HEK293 (cell line): Measurements from ENCODE around the gene TANGO6.

Experiments used
- CTCF ChIA-PET: fragments of 350-600 bp; formaldehyde crosslinking; extraction: SDS; loops from one replicate; lab custom pipeline; 2021; ENCODE audit warnings: antibody characterized with exemption; lab: Yijun Ruan, JAX
- POLR2A ChIA-PET: fragments of 300-600 bp; formaldehyde crosslinking; extraction: SDS; loops from one replicate; lab custom pipeline; 2020; ENCODE audit warnings: antibody characterized with exemption, inconsistent platforms; lab: Yijun Ruan, JAX
- H3K27ac ChIP-seq: fragments of 200-500 bp; sonication (Bioruptor generic); 2 replicates; pipeline ENCODE4 v1.5.1; 2014; ENCODE audit warnings: low read depth, low read length, control low read depth, inconsistent platforms; ENCODE audit errors: extremely low read depth
- H3K36me3 ChIP-seq, 2 experiments: fragments of 200-500 bp in 1 of 2; sonication (Bioruptor generic) in 1 of 2; 1 replicate in 1 of 2; 2 replicates in 1 of 2; pipeline ENCODE4 v1.5.1; 2014 to 2017; ENCODE audit warnings: inconsistent platforms in 2 of 2, low read length in 2 of 2; ENCODE audit not compliant: control insufficient read depth in 2 of 2, insufficient read depth in 1 of 2
- H3K4me1 ChIP-seq: fragments of 200-500 bp; sonication (Bioruptor generic); 2 replicates; pipeline ENCODE4 v1.5.1; 2014; ENCODE audit warnings: mild to moderate bottlenecking, low read length, inconsistent platforms; ENCODE audit not compliant: control insufficient read depth, insufficient read depth
- H3K4me3 ChIP-seq: 2 replicates; pipeline ENCODE4 v1.5.1; 2011; ENCODE audit warnings: low read depth, mild to moderate bottlenecking, control low read depth, low read length, moderate library complexity
- H3K9me3 ChIP-seq: fragments of 200-500 bp; sonication (Bioruptor generic); 2 replicates; pipeline ENCODE4 v1.5.1; 2014; ENCODE audit warnings: low read depth, low read length, inconsistent platforms; ENCODE audit not compliant: control insufficient read depth, insufficient read depth
- BCL11A ChIP-seq: fragments of 450-650 bp; formaldehyde crosslinking; IDR thresholded peaks from 2 replicates; pipeline ENCODE4 v1.5.1; 2016; ENCODE audit warnings: low read depth, missing biosample characterization, missing genetic modification characterization
- BCL6B ChIP-seq: fragments of 450-650 bp; formaldehyde crosslinking; IDR thresholded peaks from 2 replicates; pipeline ENCODE4 v1.5.1; 2017; ENCODE audit warnings: missing biosample characterization, missing genetic modification characterization
- ELK4 ChIP-seq: IDR thresholded peaks from 2 replicates; pipeline ENCODE4 v1.6.1; 2011; ENCODE audit warnings: mild to moderate bottlenecking, low read depth, low read length, borderline replicate concordance
- GLIS1 ChIP-seq: fragments of 450-650 bp; formaldehyde crosslinking; IDR thresholded peaks from 2 replicates; pipeline ENCODE4 v1.5.1; 2016; ENCODE audit warnings: missing biosample characterization, missing genetic modification characterization
- MZF1 ChIP-seq: fragments of 450-650 bp; formaldehyde crosslinking; IDR thresholded peaks from 2 replicates; pipeline ENCODE4 v1.5.1; 2017; ENCODE audit warnings: missing biosample characterization, missing genetic modification characterization, borderline replicate concordance
- PBX3 ChIP-seq: sonication (generic); formaldehyde crosslinking; IDR thresholded peaks from 2 replicates; pipeline ENCODE4 v1.8.1; 2022; ENCODE audit warnings: mild to moderate bottlenecking, moderate library complexity, missing genetic modification reagents
- SP7 ChIP-seq: fragments of 450-650 bp; formaldehyde crosslinking; IDR thresholded peaks from 2 replicates; pipeline ENCODE4 v1.5.1; 2016; ENCODE audit warnings: missing biosample characterization, missing genetic modification characterization
- TCF7L2 ChIP-seq: IDR thresholded peaks from 2 replicates; pipeline ENCODE4 v1.6.1; 2011; ENCODE audit warnings: low read depth, mild to moderate bottlenecking, inconsistent platforms, low read length, moderate library complexity, borderline replicate concordance
- ZBTB10 ChIP-seq: fragments of 450-650 bp; formaldehyde crosslinking; IDR thresholded peaks from 2 replicates; pipeline ENCODE4 v1.5.1; 2016; ENCODE audit warnings: missing biosample characterization, missing genetic modification characterization
- ZFP37 ChIP-seq: fragments of 450-650 bp; formaldehyde crosslinking; IDR thresholded peaks from 2 replicates; pipeline ENCODE4 v1.5.1; 2016; ENCODE audit warnings: missing biosample characterization, missing genetic modification characterization
- ZIC2 ChIP-seq: fragments of 450-650 bp; formaldehyde crosslinking; IDR thresholded peaks from 2 replicates; pipeline ENCODE4 v1.5.1; 2016; ENCODE audit warnings: missing biosample characterization, missing genetic modification characterization
- ZNF112 ChIP-seq: fragments of 450-650 bp; formaldehyde crosslinking; IDR thresholded peaks from 2 replicates; pipeline ENCODE4 v1.5.0; 2017; ENCODE audit warnings: missing biosample characterization, missing genetic modification characterization
- ZNF214 ChIP-seq: fragments of 450-650 bp; formaldehyde crosslinking; IDR thresholded peaks from 2 replicates; pipeline ENCODE4 v1.5.1; 2017; ENCODE audit warnings: missing biosample characterization, mild to moderate bottlenecking, missing genetic modification characterization, borderline replicate concordance
- ZNF248 ChIP-seq: fragments of 450-650 bp; formaldehyde crosslinking; IDR thresholded peaks from 2 replicates; pipeline ENCODE4 v1.5.1; 2017; ENCODE audit warnings: missing biosample characterization, missing genetic modification characterization
- ZNF280D ChIP-seq: fragments of 450-650 bp; formaldehyde crosslinking; IDR thresholded peaks from 2 replicates; pipeline ENCODE4 v1.5.1; 2016; ENCODE audit warnings: missing biosample characterization, missing genetic modification characterization
- ZNF558 ChIP-seq: fragments of 450-650 bp; formaldehyde crosslinking; IDR thresholded peaks from 2 replicates; pipeline ENCODE4 v1.5.1; 2016; ENCODE audit warnings: missing biosample characterization, missing genetic modification characterization
- ZNF600 ChIP-seq: fragments of 450-650 bp; formaldehyde crosslinking; IDR thresholded peaks from 2 replicates; pipeline ENCODE4 v1.5.1; 2016; ENCODE audit warnings: missing biosample characterization, missing genetic modification characterization
- ZNF629 ChIP-seq: fragments of 450-650 bp; formaldehyde crosslinking; IDR thresholded peaks from 2 replicates; pipeline ENCODE4 v1.5.1; 2017; ENCODE audit warnings: missing biosample characterization, missing genetic modification characterization
- ZNF677 ChIP-seq: fragments of 450-650 bp; IDR thresholded peaks from 2 replicates; pipeline ENCODE4 v1.5.0; 2018; ENCODE audit warnings: missing biosample characterization, mild to moderate bottlenecking, missing genetic modification characterization, moderate library complexity
- ZNF707 ChIP-seq: fragments of 450-650 bp; formaldehyde crosslinking; IDR thresholded peaks from 2 replicates; pipeline ENCODE4 v1.5.1; 2016; ENCODE audit warnings: missing biosample characterization, missing genetic modification characterization
- ZNF768 ChIP-seq: fragments of 450-650 bp; formaldehyde crosslinking; IDR thresholded peaks from 2 replicates; pipeline ENCODE4 v1.5.1; 2018; ENCODE audit warnings: missing biosample characterization, mild to moderate bottlenecking, missing genetic modification characterization
- ZNF791 ChIP-seq: fragments of 450-650 bp; formaldehyde crosslinking; IDR thresholded peaks from 2 replicates; pipeline ENCODE4 v1.5.1; 2016; ENCODE audit warnings: missing biosample characterization, missing genetic modification characterization
- ZNF837 ChIP-seq: fragments of 450-650 bp; formaldehyde crosslinking; IDR thresholded peaks from 2 replicates; pipeline ENCODE4 v1.5.1; 2016; ENCODE audit warnings: missing biosample characterization, missing genetic modification characterization
- ZSCAN5A ChIP-seq: fragments of 450-650 bp; formaldehyde crosslinking; IDR thresholded peaks from 2 replicates; pipeline ENCODE4 v1.5.1; 2016; ENCODE audit warnings: missing biosample characterization, missing genetic modification characterization

TANGO6 gene

GRCh38 chr16:69077251-69077650 lies 233.9 kb downstream of the TANGO6 start:
- no peak overlapping the region for H3K4me3 ChIP-seq
- H3K27ac ChIP-seq, result no peak overlapping the region
- no peak for TF ChIP-seq ZNF558
- TF ChIP-seq ZNF280D, result no peak
- no peak for TF ChIP-seq ELK4
- no peak for TF ChIP-seq SP7 (tag by site-specific recombination)
- no peak for TF ChIP-seq ZSCAN5A (tag by site-specific recombination)
- no peak for TF ChIP-seq ZFP37 (tag by site-specific recombination)
- TF ChIP-seq PBX3, result no peak
- no peak for TF ChIP-seq ZNF707 (tag by site-specific recombination)
- no peak for TF ChIP-seq MZF1 (tag by site-specific recombination)
- no peak for TF ChIP-seq ZNF791
- no peak for TF ChIP-seq ZNF677 (tag by site-specific recombination)
- TF ChIP-seq ZNF837 (tag by site-specific recombination), result no peak
- TF ChIP-seq ZNF600, result no peak
- TF ChIP-seq GLIS1, result no peak
- no peak for TF ChIP-seq ZNF629 (tag by site-specific recombination)
- TF ChIP-seq ZNF214 (tag by site-specific recombination), result no peak
- TF ChIP-seq BCL11A (tag by site-specific recombination), result no peak
- no peak for TF ChIP-seq ZNF112
- TF ChIP-seq ZNF248 (tag by site-specific recombination), result no peak
- TF ChIP-seq ZNF768, result no peak
- TF ChIP-seq, all 188 proteins: peak for 0
- POLR2A ChIA-PET, result no interaction called here
- CTCF ChIA-PET, result interaction anchor here (0.7 kb wide), 1 partner anchor 567 kb away, joined by 5 read pairs; no protein-coding TSS in a partner anchor
- peaks cover 7% of the 10 kb centered on the region for H3K4me1 ChIP-seq
- H3K9me3 ChIP-seq, result no peaks in the 10 kb centered on the region
- no peaks in the 10 kb centered on the region for H3K36me3 ChIP-seq

GRCh38 chr16:69078073-69078472 lies 234.7 kb downstream of the TANGO6 start:
- Histone ChIP-seq H3K27ac (no peak overlapping the region), H3K4me3 (no peak overlapping the region), H3K9me3 (no peaks in the 10 kb centered on the region), H3K36me3 (no peaks in the 10 kb centered on the region), H3K4me1 (no peaks in the 10 kb centered on the region)
- ChIA-PET CTCF (no interaction called here), POLR2A (no interaction called here)
- no peak for TF ChIP-seq ZBTB10 (tag by site-specific recombination)
- 0 out of 2 replicates have a peak, but pooled peaks have one; percentile 10 for TF ChIP-seq ZIC2 (tag by site-specific recombination)
- no peak for TF ChIP-seq TCF7L2
- TF ChIP-seq BCL6B, result no peak
